Measurements from ENCODE around the gene CCDC88B. TPM values are rescaled to one million over a fixed set of nuclear protein-coding genes. Genes with fewer than 3 reads are reported as not detected.

The CCDC88B gene
- total and polyA plus RNA-seq, 2 donors (not counting 1 experiment from before 2014, with no cell fraction given), result 0.56 to 3.1 TPM

DNA sequence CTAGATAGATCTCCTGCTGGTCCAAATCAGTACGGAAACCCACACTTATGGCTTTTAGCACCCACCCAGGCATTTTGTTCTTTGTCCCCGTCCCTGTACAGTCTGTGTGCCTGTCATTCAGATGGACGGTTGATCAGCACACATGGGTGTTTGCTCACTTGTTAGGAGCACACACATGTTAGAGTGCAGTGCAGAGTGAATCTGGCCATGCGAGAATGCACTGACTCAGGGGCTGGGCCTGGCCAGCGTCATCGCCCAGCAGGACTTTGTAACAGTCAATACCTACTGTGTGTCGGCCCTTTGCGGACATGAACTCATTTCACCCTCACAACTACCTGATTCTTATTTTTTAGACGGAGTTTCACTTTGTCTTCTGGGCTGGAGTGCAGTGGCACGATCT, 22.3 kb downstream of the CCDC88B start:
- Histone ChIP-seq H3K4me1 (ENCODE audit: control insufficient read depth, extremely low read depth, insufficient read depth, low read length) (peaks cover 16% of the 10 kb centered on the region), H3K4me2 (ENCODE audit: extremely low read depth, insufficient read depth, low read length) (no peak overlapping the region), H3K36me3 (ENCODE audit: control insufficient read depth, insufficient read depth, low read length) (peaks cover 18% of the 10 kb centered on the region), H3K79me2 (ENCODE audit: control insufficient read depth, insufficient read depth, low read length) (peaks cover 13% of the 10 kb centered on the region), H3K27me3 (ENCODE audit: control insufficient read depth, insufficient read depth, low read length) (no peaks in the 10 kb centered on the region), H3K9me3 (ENCODE audit: control insufficient read depth, insufficient read depth, low read depth, low read length) (no peaks in the 10 kb centered on the region), H4K20me1 (ENCODE audit: control insufficient read depth, extremely low read depth, insufficient read depth, low read length) (no peaks in the 10 kb centered on the region), H2AFZ (ENCODE audit: low read length) (no peak overlapping the region), H3K4me3 (replicated peaks in 1 of 4; ENCODE audit: control extremely low read depth in 1 of 4, insufficient read depth in 1 of 4, low read depth in 3 of 4, low read length in 4 of 4) (no peak overlapping the region), H3K9ac (ENCODE audit: insufficient read depth, low read length) (no peak overlapping the region), H3K27ac (ENCODE audit: insufficient read depth, low read length) (no peak overlapping the region)
- TF ChIP-seq, protein P1, sequence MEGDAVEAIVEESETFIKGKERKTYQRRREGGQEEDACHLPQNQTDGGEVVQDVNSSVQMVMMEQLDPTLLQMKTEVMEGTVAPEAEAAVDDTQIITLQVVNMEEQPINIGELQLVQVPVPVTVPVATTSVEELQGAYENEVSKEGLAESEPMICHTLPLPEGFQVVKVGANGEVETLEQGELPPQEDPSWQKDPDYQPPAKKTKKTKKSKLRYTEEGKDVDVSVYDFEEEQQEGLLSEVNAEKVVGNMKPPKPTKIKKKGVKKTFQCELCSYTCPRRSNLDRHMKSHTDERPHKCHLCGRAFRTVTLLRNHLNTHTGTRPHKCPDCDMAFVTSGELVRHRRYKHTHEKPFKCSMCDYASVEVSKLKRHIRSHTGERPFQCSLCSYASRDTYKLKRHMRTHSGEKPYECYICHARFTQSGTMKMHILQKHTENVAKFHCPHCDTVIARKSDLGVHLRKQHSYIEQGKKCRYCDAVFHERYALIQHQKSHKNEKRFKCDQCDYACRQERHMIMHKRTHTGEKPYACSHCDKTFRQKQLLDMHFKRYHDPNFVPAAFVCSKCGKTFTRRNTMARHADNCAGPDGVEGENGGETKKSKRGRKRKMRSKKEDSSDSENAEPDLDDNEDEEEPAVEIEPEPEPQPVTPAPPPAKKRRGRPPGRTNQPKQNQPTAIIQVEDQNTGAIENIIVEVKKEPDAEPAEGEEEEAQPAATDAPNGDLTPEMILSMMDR (conservative IDR thresholded peaks at IDR 0.05 in 1 of 2, IDR thresholded peaks at IDR 0.05 in 1 of 2; ENCODE audit: low read depth in 1 of 2, low read length in 2 of 2), result no peak
- no peak for TF ChIP-seq EZH2 (IDR thresholded peaks at IDR 0.05; ENCODE audit: low read length, missing control alignments)
- no peak for DNase-seq (ENCODE audit: low read depth in 2 of 2)

DNA sequence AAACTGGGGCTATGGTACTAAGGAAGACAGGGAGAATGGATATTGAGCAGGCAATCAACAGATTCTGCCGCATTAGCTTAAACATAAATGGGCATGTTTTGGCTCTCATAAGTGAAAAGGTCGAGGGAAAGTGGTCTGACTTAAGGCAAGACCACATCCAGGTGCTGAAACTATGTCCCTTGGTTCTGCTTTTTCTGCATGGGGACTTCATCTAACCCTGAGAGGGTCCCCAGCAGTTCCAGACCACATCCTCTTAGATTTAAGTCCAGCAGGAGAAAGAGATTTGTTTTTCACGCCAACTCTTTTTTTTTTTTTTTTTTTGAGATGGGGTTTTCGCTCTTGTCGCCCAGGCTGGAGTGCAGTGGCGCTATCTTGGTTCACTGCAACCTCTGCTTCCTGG, 24.4 kb downstream of the CCDC88B start:
- H3K36me3 ChIP-seq (ENCODE audit: control insufficient read depth, insufficient read depth, low read length), result peaks cover 23% of the 10 kb centered on the region

DNA sequence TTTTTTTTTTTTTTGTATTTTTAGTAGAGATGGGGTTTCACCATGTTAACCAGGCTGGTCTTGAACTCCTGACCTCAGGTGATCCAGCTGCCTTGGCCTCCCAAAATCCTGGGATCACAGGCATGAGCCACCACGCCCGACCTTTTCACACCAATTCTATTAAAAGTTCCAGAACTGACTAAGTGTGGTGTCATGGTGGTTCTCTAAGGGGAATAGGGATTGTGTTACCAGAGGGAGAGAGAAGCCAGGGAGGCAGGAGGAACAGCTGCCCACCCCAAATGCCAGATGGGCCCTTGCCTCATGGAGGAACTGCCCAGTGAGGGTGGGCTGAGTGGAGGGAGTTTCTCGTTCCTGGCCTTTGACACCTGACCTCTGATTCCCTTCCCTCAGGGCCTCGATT, 24.9 kb downstream of the CCDC88B start:
- Histone ChIP-seq H2AFZ (ENCODE audit: low read length) (no peak overlapping the region), H3K36me3 (ENCODE audit: control insufficient read depth, insufficient read depth, low read length) (peaks cover 27% of the 10 kb centered on the region), H3K27ac (ENCODE audit: insufficient read depth, low read length) (no peak overlapping the region), H3K4me2 (ENCODE audit: extremely low read depth, insufficient read depth, low read length) (no peak overlapping the region), H3K79me2 (ENCODE audit: control insufficient read depth, insufficient read depth, low read length) (peaks cover 4% of the 10 kb centered on the region), H3K4me1 (ENCODE audit: control insufficient read depth, extremely low read depth, insufficient read depth, low read length) (peaks cover 1% of the 10 kb centered on the region), H3K4me3 (replicated peaks in 1 of 4; ENCODE audit: control extremely low read depth in 1 of 4, insufficient read depth in 1 of 4, low read depth in 3 of 4, low read length in 4 of 4) (no peak overlapping the region), H4K20me1 (ENCODE audit: control insufficient read depth, extremely low read depth, insufficient read depth, low read length) (no peaks in the 10 kb centered on the region), H3K9ac (ENCODE audit: insufficient read depth, low read length) (no peak overlapping the region), H3K27me3 (ENCODE audit: control insufficient read depth, insufficient read depth, low read length) (no peaks in the 10 kb centered on the region), H3K9me3 (ENCODE audit: control insufficient read depth, insufficient read depth, low read depth, low read length) (no peaks in the 10 kb centered on the region)
- no peak for DNase-seq (ENCODE audit: low read depth in 2 of 2)
- TF ChIP-seq, protein P1 (conservative IDR thresholded peaks at IDR 0.05 in 1 of 2, IDR thresholded peaks at IDR 0.05 in 1 of 2; ENCODE audit: low read depth in 1 of 2, low read length in 2 of 2), result no peak
- TF ChIP-seq EZH2 (IDR thresholded peaks at IDR 0.05; ENCODE audit: low read length, missing control alignments), result no peak

More for the DNA sequence above, 24.4 kb downstream of the CCDC88B start:
- H3K79me2 ChIP-seq (ENCODE audit: control insufficient read depth, insufficient read depth, low read length), result peaks cover 9% of the 10 kb centered on the region
- no peaks in the 10 kb centered on the region for H3K27me3 ChIP-seq (ENCODE audit: control insufficient read depth, insufficient read depth, low read length)
- no peak overlapping the region for H3K27ac ChIP-seq (ENCODE audit: insufficient read depth, low read length)
- no peak overlapping the region for H3K4me3 ChIP-seq (replicated peaks in 1 of 4; ENCODE audit: control extremely low read depth in 1 of 4, insufficient read depth in 1 of 4, low read depth in 3 of 4, low read length in 4 of 4)
- no peak overlapping the region for H2AFZ ChIP-seq (ENCODE audit: low read length)
- peaks cover 4% of the 10 kb centered on the region for H3K4me1 ChIP-seq (ENCODE audit: control insufficient read depth, extremely low read depth, insufficient read depth, low read length)
- no peak overlapping the region for H3K4me2 ChIP-seq (ENCODE audit: extremely low read depth, insufficient read depth, low read length)
- no peak for TF ChIP-seq EZH2 (IDR thresholded peaks at IDR 0.05; ENCODE audit: low read length, missing control alignments)
- TF ChIP-seq, protein P1 (conservative IDR thresholded peaks at IDR 0.05 in 1 of 2, IDR thresholded peaks at IDR 0.05 in 1 of 2; ENCODE audit: low read depth in 1 of 2, low read length in 2 of 2), result no peak
- no peaks in the 10 kb centered on the region for H3K9me3 ChIP-seq (ENCODE audit: control insufficient read depth, insufficient read depth, low read depth, low read length)
- no peak for DNase-seq (ENCODE audit: low read depth in 2 of 2)
- no peak overlapping the region for H3K9ac ChIP-seq (ENCODE audit: insufficient read depth, low read length)
- H4K20me1 ChIP-seq (ENCODE audit: control insufficient read depth, extremely low read depth, insufficient read depth, low read length), result no peaks in the 10 kb centered on the region

Data from fibroblast of lung (primary cell).